ENCODE data around the gene TIMM23.
"Not testable (repeated sequence)": the region's sequence is repeated elsewhere in the genome, so short reads cannot be mapped to it uniquely, and the experiment has no call there.

GRCh38 chr10:45978554-45978953 is 6.3 kb downstream of the TIMM23 start:
- TF ChIP-seq ZNF274 (IDR thresholded peaks at IDR 0.05; ENCODE audit: low read length); ZNF274 (tag by site-specific recombination; IDR thresholded peaks at IDR 0.05; ENCODE audit: borderline replicate concordance); ZBTB1 (tag by site-specific recombination; IDR thresholded peaks at IDR 0.05); BCL6B (tag by site-specific recombination; IDR thresholded peaks at IDR 0.05); ZNF16 (tag by site-specific recombination; IDR thresholded peaks at IDR 0.05; ENCODE audit: low read depth); CTCF (tag by site-specific recombination; IDR thresholded peaks at IDR 0.05); ZNF140 (tag by site-specific recombination; IDR thresholded peaks at IDR 0.05): not testable (repeated sequence)
